ENCODE measurements around the gene PACSIN1. TPM values are rescaled to one million over a fixed set of nuclear protein-coding genes. Genes with fewer than 3 reads are reported as not detected.

Gene PACSIN1
- total RNA-seq, 1 experiment from 2014 or later: not detected

DNA sequence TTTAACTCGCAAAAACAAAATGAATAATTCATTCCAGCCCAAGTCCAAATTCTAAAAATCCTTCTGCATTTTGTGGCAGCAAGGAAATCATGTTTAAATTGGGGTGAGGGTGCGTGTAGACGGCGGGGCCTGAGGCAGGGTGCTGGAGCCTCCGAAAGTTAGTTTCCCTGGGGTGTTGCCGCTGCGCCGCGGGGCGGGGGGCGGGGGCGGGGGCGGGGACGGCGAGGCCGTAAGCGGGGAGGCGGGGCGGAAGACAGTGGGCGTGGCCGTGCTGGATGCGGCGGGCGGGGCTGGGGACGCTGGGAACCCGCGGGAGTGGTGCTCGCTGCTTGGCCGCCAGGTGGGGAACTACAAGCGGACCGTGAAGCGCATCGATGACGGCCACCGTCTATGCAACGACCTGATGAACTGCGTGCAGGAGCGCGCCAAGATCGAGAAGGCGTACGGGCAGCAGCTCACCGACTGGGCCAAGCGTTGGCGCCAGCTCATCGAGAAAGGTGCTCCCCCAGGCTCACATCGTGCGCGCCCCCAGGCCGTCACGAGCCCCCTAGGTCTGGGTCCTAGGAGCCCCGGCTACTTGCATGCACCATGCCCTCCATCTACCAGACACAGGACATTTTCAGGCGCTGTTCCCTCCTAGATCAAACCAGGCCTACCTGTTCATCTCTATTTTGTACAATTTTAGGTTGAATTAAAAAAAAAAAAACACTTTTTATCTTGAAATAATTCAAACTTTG lies 61.3 kb downstream of the PACSIN1 start:
- DNase-seq (ENCODE audit: low read depth): peak; percentile 86

DNA sequence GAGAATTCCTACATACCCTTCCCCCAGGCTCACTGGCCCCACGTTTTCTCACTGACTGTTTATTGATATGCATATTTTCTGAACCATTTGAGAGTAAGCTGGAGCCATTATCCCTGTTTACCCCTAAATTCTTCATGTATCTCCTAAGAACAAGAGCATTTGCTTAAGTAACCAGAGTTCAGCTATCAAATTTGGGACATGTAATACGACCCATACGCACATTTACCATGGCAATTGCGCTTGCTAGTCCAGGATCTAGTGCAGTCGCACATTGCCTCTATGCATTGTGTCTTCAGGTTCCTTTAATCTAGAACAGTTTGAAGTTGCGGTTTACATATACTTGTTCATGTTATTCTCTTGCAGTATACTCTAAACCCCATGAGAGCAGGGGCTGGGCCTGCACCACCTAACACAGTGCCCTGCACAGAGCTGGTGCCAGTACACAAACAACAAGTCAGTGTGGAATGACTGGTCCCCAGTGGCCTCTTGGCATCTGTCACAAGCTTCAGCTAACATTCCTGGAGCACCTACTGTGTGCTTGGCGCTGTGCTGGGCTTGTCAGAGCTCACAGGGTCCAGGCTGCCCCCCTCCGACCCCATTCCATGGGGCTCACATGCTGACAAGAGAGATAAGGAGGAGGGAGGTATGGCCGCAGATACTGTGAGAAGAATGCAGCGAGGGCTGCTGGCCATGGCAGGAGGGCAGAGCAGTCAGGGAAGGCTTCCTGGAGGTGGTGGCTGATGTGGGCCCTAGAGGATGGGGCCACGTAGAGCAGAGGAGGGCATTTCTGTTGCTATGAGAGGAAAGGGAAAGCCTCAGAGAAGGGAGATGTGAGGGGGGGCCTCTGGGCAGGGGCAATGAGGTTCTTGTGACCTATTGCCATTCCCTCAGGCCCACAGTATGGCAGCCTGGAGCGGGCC lies 62.1 kb downstream of the PACSIN1 start:
- DNase-seq (ENCODE audit: low read depth): no peak

DNA sequence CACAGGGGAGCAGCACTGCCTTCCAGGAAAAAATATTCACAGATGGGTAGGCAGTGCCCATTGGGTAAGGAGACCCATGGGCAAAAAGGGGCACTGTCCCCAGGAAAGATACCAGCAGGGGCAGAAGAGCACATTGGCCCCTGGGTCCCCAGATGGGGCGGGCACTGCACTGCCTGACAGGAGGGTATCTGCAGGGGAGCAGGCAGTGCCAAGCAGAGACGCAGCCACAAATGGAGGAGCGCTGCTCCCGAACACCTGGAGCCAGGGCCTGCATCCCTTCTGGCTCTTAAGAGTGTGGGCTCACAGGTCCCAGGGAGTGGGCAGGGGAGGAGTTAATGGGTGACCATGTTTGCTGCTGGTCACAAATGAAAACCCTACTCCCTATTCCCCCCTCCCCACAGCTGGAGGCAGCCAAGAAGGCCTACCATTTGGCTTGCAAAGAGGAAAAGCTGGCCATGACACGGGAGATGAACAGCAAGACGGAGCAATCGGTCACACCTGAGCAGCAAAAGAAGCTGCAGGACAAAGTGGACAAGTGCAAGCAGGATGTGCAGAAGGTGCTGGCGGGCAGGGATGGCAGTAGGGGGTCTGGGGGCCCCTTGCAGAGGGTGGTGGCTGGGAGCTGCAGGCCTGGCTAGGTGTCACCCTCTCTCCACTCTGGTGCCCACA lies 63.3 kb downstream of the PACSIN1 start:
- DNase-seq (ENCODE audit: low read depth): no peak

DNA sequence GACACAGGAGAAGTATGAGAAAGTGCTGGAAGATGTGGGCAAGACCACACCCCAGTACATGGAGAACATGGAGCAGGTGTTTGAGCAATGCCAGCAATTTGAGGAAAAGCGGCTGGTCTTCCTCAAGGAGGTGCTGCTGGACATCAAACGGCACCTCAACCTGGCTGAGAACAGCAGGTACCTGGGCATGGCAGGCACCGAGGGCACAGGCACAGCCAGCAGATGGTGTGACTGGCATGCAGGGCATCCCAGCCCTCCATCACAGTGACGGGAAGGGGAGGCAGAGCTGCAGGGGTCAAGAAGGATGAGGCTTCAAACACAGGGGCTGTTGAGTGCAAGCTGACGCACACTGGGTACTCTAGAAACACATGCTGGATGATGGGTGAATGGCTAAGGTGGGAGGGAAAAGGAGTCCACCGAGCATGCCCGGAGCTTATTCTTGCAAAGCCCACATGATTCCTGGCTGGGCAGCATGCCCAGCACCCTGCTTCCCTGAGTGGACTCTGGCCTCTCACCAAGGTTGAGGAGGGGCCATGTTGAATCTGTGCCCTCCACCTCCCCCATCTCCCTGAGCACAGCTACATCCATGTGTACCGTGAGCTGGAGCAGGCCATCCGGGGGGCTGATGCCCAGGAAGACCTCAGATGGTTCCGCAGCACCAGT lies 63.9 kb downstream of the PACSIN1 start:
- DNase-seq (ENCODE audit: low read depth): no peak

DNA sequence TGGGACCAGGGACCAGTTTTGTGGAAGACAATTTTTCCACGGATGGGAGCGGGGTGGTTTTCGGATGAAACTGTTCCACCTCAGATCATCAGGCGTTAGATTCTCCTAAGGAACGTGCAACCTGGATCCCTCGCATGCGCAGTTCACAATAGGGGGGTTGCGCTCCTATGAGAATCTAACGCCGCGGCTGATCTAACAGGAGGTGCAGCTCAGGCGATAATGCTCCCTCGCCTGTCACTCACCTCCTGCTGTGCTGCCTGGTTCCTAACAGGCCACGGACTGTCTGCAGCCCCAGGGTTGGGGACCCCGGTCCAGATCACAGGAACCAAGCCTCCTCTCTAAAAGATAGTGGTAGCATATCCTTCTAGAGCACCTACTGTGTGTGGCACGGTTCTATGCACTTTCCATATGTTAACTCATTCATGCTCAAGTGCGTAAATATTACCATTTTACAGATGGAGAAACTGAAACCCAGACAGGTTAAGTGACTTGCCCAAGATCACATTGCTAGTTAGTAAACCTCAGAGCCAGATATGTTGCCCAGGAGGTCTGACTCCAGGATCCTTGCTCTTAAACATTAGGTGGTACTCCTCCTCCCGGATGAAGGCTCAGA lies 65.0 kb downstream of the PACSIN1 start:
- DNase-seq (ENCODE audit: low read depth): no peak

DNA sequence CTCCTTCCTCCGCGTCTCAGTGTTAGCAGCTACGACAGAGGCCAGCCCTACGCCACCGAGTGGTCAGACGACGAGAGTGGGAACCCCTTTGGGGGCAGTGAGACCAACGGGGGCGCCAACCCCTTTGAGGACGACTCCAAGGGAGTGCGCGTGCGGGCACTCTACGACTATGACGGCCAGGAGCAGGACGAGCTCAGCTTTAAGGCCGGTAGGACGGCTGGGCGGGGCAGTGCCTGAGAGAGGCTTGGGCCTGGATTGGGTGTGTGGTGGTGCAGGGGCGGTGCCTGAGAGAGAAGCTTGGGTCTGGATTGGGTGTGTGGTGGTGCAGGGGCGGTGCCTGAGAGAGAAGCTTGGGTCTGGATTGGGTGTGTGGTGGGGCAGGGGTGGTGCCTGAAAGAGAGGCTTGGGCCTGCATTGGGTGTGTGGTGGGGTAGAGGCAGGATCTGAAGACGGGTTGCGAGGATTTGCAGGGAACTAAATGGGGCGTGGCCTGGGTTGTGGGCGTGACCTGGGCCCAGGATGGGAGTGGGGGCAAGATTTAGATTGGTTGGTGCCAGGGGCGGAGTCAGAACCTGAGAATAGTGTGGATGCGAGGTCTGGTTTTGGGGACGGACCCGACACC lies 65.8 kb downstream of the PACSIN1 start:
- DNase-seq (ENCODE audit: low read depth): no peak

DNA sequence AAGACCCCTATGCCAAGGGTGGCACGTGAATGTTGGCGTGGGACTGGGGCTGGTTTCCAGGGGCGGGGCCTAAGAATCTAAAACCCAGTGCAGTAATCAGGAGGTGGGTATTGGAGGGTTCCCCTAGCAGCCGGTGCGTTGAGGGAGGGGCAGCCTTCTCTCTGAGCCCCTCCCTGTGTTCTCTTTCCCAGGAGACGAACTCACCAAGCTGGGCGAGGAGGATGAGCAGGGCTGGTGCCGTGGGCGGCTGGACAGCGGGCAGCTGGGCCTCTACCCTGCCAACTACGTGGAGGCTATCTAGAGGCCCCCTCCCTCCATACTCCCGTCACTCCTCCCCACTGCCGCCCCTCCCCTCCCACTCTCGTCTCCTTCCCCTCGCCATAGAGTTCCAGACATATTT lies 66.4 kb downstream of the PACSIN1 start:
- DNase-seq (ENCODE audit: low read depth): no peak

DNA sequence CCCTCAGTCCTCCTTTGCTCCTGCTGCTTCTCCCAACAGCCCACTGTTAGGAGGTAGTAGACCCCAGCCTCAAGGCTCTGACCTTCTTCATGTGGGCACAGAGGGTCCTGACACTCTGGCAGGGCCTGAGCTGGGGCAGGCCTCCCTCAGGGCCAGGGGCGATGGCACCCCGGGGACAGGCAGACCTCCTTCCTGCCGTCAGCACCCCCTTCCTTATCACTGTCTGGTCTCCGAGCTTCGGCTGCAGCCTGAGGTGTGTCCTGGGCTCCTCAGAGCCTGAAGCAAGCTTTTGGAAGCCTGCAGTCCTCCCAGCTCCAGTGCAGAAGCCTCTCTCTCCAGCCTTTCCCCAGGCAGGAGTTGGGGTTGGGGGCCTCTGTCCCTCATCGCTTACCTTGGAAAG lies 68.3 kb downstream of the PACSIN1 start:
- no peak for DNase-seq (ENCODE audit: low read depth)

DNA sequence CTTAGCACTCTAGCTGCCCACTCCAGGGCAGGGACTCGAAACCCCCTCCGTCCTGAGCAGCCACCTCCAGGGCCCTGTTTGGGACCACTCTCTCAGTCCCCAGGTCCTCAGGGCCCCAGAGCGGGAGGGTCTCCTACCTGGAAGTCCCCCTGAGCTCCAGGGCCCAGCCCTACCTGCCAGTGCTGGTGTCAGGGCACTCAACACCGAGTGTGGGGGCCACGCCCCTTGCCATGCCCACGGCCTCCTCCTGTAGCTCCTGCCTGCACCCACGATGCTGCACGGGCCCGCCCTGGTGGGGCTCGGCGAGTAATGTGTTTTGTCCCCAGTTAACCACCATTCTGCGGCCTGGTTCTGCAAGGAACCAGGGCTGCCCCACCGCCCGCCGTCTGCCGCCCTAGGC lies 68.8 kb downstream of the PACSIN1 start:
- no peak for DNase-seq (ENCODE audit: low read depth)

DNA sequence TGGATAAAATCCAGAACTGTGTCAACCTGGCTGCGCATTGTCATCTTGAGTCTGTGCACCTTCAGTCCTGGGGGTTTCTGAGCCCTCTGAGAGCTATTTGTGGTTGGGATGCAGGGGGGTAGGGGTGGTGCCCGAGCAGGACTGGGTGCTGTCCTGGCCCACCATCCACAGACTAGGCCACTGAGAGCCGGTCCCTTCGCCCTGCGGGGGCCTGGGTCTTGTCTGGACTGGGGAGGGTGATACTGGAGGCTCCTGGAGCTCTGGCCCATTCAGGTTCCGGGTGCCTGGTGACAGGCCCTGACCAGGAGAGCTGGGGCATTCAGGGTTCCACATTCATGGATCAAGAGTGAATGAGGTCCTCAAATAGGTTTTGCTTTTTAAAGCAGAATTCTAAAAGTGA lies 69.3 kb downstream of the PACSIN1 start:
- no peak for DNase-seq (ENCODE audit: low read depth)

DNA sequence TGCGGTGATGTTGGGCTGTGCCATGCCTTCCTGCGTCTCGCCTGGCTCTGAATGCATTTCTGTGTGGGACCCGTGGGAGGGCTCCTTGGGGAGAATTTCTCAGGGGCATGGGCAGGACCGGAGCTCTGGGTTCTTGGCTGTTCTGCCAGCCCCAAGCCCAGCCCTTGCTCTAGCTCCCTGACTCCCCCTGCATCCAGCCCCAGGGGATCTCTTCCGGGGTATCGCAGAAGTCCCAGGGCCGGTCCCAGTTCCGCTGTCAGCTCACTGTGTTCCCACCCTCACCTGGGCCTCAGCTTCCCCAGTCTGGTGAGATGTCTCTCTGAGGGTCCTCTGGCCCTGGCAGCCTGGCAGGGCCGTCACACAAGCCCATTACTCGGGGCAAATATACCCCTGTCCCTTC lies 69.8 kb downstream of the PACSIN1 start:
- no peak for DNase-seq (ENCODE audit: low read depth)

DNA sequence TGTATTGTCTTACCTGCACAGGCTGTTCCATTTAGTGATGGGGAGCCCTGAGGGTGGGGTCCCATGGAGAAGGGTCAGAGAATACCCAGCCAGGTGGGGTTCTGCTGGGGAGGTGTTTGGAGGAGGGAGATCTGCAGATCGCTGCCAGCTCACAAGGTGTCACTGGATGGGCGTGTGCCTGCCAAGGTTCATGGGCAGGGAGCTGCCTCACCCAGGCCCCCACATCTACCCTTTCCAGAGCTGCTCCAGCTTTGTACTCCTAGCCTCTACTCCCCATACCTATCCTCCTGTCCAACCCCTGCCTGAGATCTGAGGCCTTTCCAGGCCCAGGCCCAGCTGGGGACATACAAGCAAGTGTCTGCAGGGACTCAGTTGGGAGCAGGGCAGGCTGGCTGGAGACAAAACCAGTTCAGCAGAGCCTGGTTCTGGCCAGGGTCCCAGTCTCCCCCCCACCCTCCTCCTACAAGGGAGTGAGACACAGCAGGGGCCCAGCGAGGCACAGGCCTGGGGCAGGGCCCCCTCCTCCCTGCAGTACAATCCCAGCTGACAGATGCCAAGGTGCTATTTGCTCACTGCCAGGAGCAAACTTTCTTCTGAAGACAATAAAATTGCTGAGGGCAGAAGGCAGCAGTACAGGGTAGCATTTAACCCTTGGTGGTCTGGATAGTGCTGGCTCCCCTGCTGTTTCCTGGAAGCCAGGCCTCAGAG lies 70.5 kb downstream of the PACSIN1 start:
- no peak for DNase-seq (ENCODE audit: low read depth)

DNA sequence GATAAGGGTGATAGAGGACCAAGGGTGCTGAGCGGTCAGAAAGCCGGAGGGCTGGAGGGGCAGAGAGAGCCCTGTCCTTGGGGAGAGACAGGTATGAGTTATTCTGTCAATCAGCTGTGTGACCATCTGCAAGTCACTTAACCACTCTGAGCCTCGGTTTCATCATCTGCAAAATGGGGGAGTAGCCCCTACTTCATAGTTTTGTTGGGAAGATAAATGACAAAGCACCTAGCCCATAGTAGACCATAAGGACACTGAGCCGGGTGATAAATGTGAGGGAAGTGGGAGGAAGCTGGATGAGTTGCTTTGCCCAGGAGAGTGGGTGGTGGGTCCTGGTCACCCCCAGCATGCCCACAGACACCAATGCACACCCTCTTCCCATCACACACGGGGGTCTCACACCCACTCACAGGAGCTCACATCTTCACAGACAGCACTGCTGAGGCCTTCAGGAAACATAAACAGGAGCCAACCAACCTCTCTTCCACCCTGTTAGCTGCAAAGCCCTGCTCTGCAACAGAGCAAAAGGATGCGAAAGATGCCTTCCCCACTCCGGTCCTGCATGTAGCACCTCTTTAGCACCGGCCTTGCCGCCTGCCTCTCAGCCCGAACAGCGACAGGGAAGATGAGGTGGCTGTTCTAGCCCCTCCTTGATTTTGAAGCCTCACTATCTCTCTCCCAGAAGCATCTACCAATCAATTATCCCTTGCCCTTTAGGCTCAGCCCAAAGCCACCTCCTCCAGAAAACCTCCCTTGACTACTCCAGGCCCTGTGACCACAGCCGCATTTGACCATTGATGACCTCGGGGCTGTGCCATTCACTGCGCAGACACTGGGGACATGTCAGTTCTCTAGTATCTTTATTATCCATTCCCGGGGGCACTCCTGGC lies 71.3 kb downstream of the PACSIN1 start:
- DNase-seq (ENCODE audit: low read depth): no peak

DNA sequence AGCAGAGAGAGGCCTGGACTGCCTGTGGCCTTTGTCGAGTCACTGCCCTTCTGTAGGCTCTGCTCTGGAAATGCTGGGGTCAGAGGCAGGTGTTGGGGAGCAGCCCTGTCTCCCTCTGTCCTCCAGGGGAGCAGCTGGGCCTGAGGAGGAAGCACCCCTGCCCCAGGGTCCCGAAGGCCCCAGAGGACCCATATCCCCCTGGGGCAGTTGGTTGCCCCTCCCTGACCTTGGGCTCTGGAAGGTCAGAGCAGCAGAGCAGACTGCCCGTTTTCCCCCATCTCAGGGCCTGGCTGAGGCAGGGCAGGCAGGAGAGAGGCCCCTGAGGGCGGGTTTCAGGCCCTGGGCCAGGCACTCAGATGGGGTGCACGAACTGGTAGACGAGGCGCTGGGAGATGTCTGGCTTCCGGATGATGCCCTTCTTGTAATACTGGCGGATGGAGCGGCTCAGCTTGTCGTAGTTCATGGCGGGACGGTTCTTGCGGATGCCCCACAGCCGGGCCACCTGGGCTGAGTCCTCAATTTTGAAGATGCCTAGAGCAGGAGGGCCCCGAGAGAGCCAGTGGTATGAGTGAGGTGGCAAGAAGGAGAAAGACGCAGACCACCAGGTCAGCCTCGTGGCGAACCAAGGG lies 72.2 kb downstream of the PACSIN1 start:
- DNase-seq (ENCODE audit: low read depth): no peak

DNA sequence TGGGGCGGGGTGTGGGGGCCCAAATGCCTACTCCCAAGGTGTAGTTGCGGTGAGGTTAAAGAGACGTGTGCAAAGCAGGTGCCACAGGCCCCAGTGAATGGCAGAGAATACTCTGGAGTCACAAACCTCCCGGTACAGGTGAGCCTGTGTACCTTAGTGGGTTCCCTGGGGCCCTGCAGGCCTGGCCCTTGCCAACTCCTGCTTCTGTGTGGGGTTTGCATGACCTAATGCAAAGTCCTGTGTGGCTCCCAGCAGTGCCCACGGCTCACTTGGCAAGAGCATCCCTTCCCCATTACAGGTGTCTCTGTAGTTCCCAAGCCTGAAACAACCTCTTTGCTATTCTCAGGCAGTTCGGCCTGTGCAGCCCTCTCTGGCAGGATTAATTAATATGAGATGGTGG lies 72.7 kb downstream of the PACSIN1 start:
- DNase-seq (ENCODE audit: low read depth): no peak

DNA sequence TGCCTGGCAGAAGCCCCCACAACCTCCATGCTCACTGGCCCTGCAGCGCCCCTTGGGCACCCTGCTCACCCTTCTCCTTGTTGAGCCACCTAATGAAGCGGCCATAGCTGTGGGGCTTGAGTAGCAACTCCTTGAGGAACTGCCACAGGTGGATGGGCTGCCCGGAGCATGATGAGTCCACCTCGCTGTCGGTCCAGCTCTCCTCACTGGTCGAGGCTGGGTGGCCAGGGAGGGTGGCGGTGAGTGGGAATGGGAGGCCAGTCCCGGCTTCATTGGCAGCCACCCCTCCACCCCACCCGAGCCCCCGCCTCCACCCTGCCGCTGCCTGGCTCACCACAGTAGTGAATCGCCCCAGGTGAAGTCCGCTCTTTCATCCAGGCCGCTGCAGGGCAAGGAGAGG lies 73.3 kb downstream of the PACSIN1 start:
- DNase-seq (ENCODE audit: low read depth): no peak

DNA sequence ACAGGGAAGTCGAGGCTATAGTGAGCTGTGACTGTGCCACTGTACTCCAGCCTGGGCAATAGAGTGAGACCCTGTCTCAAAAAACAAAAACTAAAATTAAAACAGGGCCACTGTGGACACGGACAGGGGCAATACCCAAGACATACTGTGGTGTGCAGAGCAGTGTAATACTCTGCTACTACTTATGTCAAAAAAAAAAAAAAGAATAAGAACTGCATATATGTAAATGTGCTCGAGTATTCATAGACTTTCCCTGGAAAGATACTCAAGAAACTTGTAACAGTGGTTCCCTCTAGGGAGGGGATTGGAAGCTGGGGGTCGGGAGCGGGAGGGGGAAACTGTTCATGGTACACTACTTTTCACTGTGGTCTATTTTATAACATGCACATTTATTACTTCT lies 74.3 kb downstream of the PACSIN1 start:
- DNase-seq (ENCODE audit: low read depth): no peak

DNA sequence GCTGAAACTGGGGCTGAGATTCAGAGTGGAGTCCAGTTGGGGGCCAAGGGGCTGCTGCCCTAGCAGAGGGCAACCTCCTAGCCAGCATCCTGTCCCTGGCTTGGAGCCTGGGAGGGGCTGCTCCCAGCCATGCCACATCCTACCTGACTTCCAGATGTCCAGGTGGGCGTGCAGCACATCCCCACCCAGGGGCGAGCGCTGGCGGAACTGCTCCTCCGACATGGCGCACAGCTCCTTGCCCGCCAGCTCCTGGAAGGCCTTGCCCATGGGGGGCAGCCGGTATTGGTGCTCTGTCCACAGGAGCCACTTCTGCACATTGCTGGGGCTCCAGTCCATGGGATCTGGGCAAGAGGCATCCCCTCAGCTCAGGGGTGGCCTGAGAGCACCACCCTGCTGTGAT lies 75.0 kb downstream of the PACSIN1 start:
- DNase-seq (ENCODE audit: low read depth): no peak

DNA sequence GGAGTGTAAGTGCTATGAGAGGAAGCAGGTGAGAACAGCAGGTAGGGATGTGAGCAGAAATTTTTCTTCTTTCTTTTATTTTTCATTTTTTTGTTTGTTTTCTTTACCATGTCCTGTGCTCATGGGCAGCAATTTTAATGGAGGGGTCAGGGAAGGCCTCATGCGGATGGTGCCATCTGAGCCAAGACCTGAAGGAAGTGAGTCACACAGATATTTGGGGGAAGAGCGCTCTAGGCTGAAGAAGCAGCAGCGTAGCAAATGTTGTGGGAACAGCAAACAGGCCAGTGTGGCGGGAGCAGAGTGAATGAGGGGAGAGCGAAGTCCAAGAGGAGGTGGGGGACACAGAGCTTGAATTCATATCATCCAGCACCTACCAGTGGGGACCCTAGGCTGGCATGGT lies 77.5 kb downstream of the PACSIN1 start:
- peak; percentile 86 for DNase-seq (ENCODE audit: low read depth)

Data from RPMI7951 (cell line).